ENCODE data around the gene CYP4F2.
"Not testable (repeated sequence)": the region's sequence is repeated elsewhere in the genome, so short reads cannot be mapped to it uniquely, and the experiment has no call there.

Gene CYP4F2

GRCh38 chr19:15859187-15859586 lies 38.7 kb downstream of the CYP4F2 start:
- no peak for DNase-seq
- Histone ChIP-seq H4K12ac (ENCODE audit: low read depth, low read length) (no peak overlapping the region), H4K91ac (ENCODE audit: low read depth, low read length) (no peak overlapping the region), H3K79me1 (ENCODE audit: low read length) (no peaks in the 10 kb centered on the region), H2BK5ac (ENCODE audit: low read depth, low read length, poor library complexity) (no peak overlapping the region), H3K4ac (ENCODE audit: low read depth, low read length) (no peak overlapping the region), H2AK5ac (ENCODE audit: low read length) (no peak overlapping the region), H3K36me3 (ENCODE audit: control insufficient read depth in 1 of 2, insufficient read depth in 2 of 2, low read length in 2 of 2) (no peaks in the 10 kb centered on the region), H3K27me3 (ENCODE audit: insufficient read depth, low read length) (no peaks in the 10 kb centered on the region), H3K18ac (ENCODE audit: low read length) (no peak overlapping the region), H2AFZ (ENCODE audit: insufficient read depth, low read length, poor library complexity) (no peak overlapping the region), H2BK12ac (ENCODE audit: low read length) (no peak overlapping the region), H3K9me3 (ENCODE audit: insufficient read depth, low read depth, low read length) (peaks cover 13% of the 10 kb centered on the region), H4K8ac (ENCODE audit: low read depth, low read length) (no peak overlapping the region), H3K79me2 (ENCODE audit: control insufficient read depth, insufficient read depth, low read length, poor library complexity) (no peaks in the 10 kb centered on the region), H3K23ac (ENCODE audit: low read length) (no peak overlapping the region), H3K4me3 (ENCODE audit: low read depth, low read length) (no peak overlapping the region), H3K27ac (ENCODE audit: low read depth, low read length) (no peak overlapping the region), H3K4me1 (ENCODE audit: control insufficient read depth in 1 of 2, insufficient read depth in 2 of 2, low read length in 2 of 2) (no peaks in the 10 kb centered on the region), H3K4me2 (ENCODE audit: low read length) (no peak overlapping the region), H3K9ac (ENCODE audit: low read length) (no peak overlapping the region), H2BK120ac (ENCODE audit: insufficient read depth, low read length, poor library complexity) (no peak overlapping the region), H3K14ac (ENCODE audit: low read length) (no peak overlapping the region)
- no CpG with 5 or more reads among the region's 6 CpGs for WGBS (ENCODE audit: extremely low coverage, insufficient coverage, insufficient read length)

DNA sequence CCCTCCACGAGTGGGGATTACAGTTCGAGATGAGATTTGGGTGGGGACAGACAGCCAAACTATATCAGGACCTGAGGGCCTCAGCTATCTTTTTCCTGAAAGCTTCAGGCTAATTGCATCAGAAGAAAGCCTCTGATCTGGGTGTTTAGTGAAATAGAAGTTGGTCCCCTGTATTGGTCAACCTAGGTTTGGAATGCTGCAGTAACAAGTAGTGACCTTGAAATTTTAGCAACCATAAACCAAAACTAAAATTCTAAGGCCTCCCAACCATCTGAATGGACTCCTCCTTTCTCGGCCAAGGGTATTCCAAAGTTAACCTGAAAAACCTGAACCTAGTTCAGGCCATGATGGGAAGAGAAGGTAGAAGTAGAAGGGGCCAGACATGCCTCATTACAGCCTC lies 47.5 kb downstream of the CYP4F2 start:
- no peaks in the 10 kb centered on the region for H3K36me3 ChIP-seq (ENCODE audit: control insufficient read depth in 1 of 2, insufficient read depth in 2 of 2, low read length in 2 of 2)
- DNase-seq = no peak

DNA sequence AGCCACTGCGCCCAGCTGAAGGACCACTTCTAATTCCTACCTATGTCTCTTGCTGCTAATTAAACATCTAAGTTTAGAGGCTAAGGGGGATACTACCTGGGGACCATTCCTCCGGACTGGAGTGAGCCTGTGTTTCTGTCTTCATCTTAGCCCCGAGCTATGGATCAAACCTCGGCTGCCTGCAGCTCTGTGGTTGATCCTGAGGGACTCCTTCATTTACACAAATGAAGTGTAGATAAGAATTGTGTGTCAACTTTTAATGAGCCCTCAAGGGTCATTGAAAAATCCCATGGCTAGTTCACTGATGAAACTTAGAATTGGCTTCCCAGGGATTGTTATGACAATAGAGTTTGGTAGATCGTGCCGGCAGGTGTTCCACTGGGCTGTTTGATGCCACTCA lies 51.0 kb downstream of the CYP4F2 start:
- Histone ChIP-seq H3K27ac (ENCODE audit: low read depth, low read length) (no peak overlapping the region), H3K4me2 (ENCODE audit: low read length) (no peak overlapping the region), H2AFZ (ENCODE audit: insufficient read depth, low read length, poor library complexity) (no peak overlapping the region), H3K27me3 (ENCODE audit: insufficient read depth, low read length) (no peaks in the 10 kb centered on the region), H4K91ac (ENCODE audit: low read depth, low read length) (no peak overlapping the region), H3K79me1 (ENCODE audit: low read length) (no peaks in the 10 kb centered on the region), H3K79me2 (ENCODE audit: control insufficient read depth, insufficient read depth, low read length, poor library complexity) (no peaks in the 10 kb centered on the region), H3K4me1 (ENCODE audit: control insufficient read depth in 1 of 2, insufficient read depth in 2 of 2, low read length in 2 of 2) (no peaks in the 10 kb centered on the region), H3K9ac (ENCODE audit: low read length) (no peak overlapping the region), H2AK5ac (ENCODE audit: low read length) (no peak overlapping the region), H4K8ac (ENCODE audit: low read depth, low read length) (no peak overlapping the region), H2BK12ac (ENCODE audit: low read length) (no peak overlapping the region), H3K23ac (ENCODE audit: low read length) (no peak overlapping the region), H3K14ac (ENCODE audit: low read length) (no peak overlapping the region), H3K9me3 (ENCODE audit: insufficient read depth, low read depth, low read length) (peaks cover 17% of the 10 kb centered on the region), H2BK5ac (ENCODE audit: low read depth, low read length, poor library complexity) (no peak overlapping the region), H3K4ac (ENCODE audit: low read depth, low read length) (no peak overlapping the region), H3K36me3 (ENCODE audit: control insufficient read depth in 1 of 2, insufficient read depth in 2 of 2, low read length in 2 of 2) (no peaks in the 10 kb centered on the region), H4K12ac (ENCODE audit: low read depth, low read length) (no peak overlapping the region), H2BK120ac (ENCODE audit: insufficient read depth, low read length, poor library complexity) (no peak overlapping the region), H3K18ac (ENCODE audit: low read length) (no peak overlapping the region), H3K4me3 (ENCODE audit: low read depth, low read length) (no peak overlapping the region)
- no CpG with 5 or more reads among the region's 6 CpGs for WGBS (ENCODE audit: extremely low coverage, insufficient coverage, insufficient read length)
- no peak for DNase-seq

More for the DNA sequence above, 47.5 kb downstream of the CYP4F2 start:
- no peak overlapping the region for H3K14ac ChIP-seq (ENCODE audit: low read length)
- no peaks in the 10 kb centered on the region for H3K79me2 ChIP-seq (ENCODE audit: control insufficient read depth, insufficient read depth, low read length, poor library complexity)
- no peak overlapping the region for H2BK5ac ChIP-seq (ENCODE audit: low read depth, low read length, poor library complexity)
- no peak overlapping the region for H2AFZ ChIP-seq (ENCODE audit: insufficient read depth, low read length, poor library complexity)
- no peak overlapping the region for H3K27ac ChIP-seq (ENCODE audit: low read depth, low read length)
- no peak overlapping the region for H3K9ac ChIP-seq (ENCODE audit: low read length)
- peaks cover 26% of the 10 kb centered on the region for H3K9me3 ChIP-seq (ENCODE audit: insufficient read depth, low read depth, low read length)
- no peak overlapping the region for H3K4me2 ChIP-seq (ENCODE audit: low read length)
- WGBS (ENCODE audit: extremely low coverage, insufficient coverage, insufficient read length) = no CpG with 5 or more reads among the region's 3 CpGs
- no peak overlapping the region for H3K4ac ChIP-seq (ENCODE audit: low read depth, low read length)
- H4K12ac ChIP-seq (ENCODE audit: low read depth, low read length) = no peak overlapping the region
- H4K8ac ChIP-seq (ENCODE audit: low read depth, low read length) = no peak overlapping the region
- H4K91ac ChIP-seq (ENCODE audit: low read depth, low read length) = no peak overlapping the region
- no peaks in the 10 kb centered on the region for H3K27me3 ChIP-seq (ENCODE audit: insufficient read depth, low read length)
- no peak overlapping the region for H3K23ac ChIP-seq (ENCODE audit: low read length)
- H2BK120ac ChIP-seq (ENCODE audit: insufficient read depth, low read length, poor library complexity) = no peak overlapping the region
- H3K18ac ChIP-seq (ENCODE audit: low read length) = no peak overlapping the region
- no peaks in the 10 kb centered on the region for H3K79me1 ChIP-seq (ENCODE audit: low read length)
- H2AK5ac ChIP-seq (ENCODE audit: low read length) = no peak overlapping the region
- no peaks in the 10 kb centered on the region for H3K4me1 ChIP-seq (ENCODE audit: control insufficient read depth in 1 of 2, insufficient read depth in 2 of 2, low read length in 2 of 2)
- no peak overlapping the region for H2BK12ac ChIP-seq (ENCODE audit: low read length)
- no peak overlapping the region for H3K4me3 ChIP-seq (ENCODE audit: low read depth, low read length)

GRCh38 chr19:15843894-15844222 lies 54.0 kb downstream of the CYP4F2 start:
- not testable (repeated sequence) for H3K27me3 ChIP-seq (ENCODE audit: insufficient read depth, low read length); H3K14ac ChIP-seq (ENCODE audit: low read length); DNase-seq; H2AFZ ChIP-seq (ENCODE audit: insufficient read depth, low read length, poor library complexity); H3K4me3 ChIP-seq (ENCODE audit: low read depth, low read length); H3K18ac ChIP-seq (ENCODE audit: low read length); H3K4me2 ChIP-seq (ENCODE audit: low read length); H3K27ac ChIP-seq (ENCODE audit: low read depth, low read length); H4K12ac ChIP-seq (ENCODE audit: low read depth, low read length); H4K91ac ChIP-seq (ENCODE audit: low read depth, low read length); H3K79me2 ChIP-seq (ENCODE audit: control insufficient read depth, insufficient read depth, low read length, poor library complexity); H4K8ac ChIP-seq (ENCODE audit: low read depth, low read length); H3K23ac ChIP-seq (ENCODE audit: low read length); H3K4ac ChIP-seq (ENCODE audit: low read depth, low read length); H2AK5ac ChIP-seq (ENCODE audit: low read length); H3K9ac ChIP-seq (ENCODE audit: low read length); H3K4me1 ChIP-seq (ENCODE audit: control insufficient read depth in 1 of 2, insufficient read depth in 2 of 2, low read length in 2 of 2); H3K36me3 ChIP-seq (ENCODE audit: control insufficient read depth in 1 of 2, insufficient read depth in 2 of 2, low read length in 2 of 2); H2BK12ac ChIP-seq (ENCODE audit: low read length); H3K79me1 ChIP-seq (ENCODE audit: low read length); H2BK5ac ChIP-seq (ENCODE audit: low read depth, low read length, poor library complexity); H2BK120ac ChIP-seq (ENCODE audit: insufficient read depth, low read length, poor library complexity)
- WGBS (ENCODE audit: extremely low coverage, insufficient coverage, insufficient read length) = no CpG with 5 or more reads among the region's 8 CpGs
- peaks cover 12% of the 10 kb centered on the region for H3K9me3 ChIP-seq (ENCODE audit: insufficient read depth, low read depth, low read length)

Data from trophoblast cell (in vitro differentiated cells and primary cell).